Uterus (tissue), 4 donors: ENCODE measurements around the gene NLE1. TPM values are rescaled to one million over a fixed set of nuclear protein-coding genes. Genes with fewer than 3 reads are reported as not detected.

Experiments
- DNase-seq, 2 donors: peaks; one replicate each; pipeline ENCODE4 v3.0.0-alpha.2; 2019 to 2020
- H3K27ac ChIP-seq, 2 donors: fragments of 200-600 bp; sonication (generic); 1 replicate in 1 of 2; 2 replicates in 1 of 2; pipeline ENCODE4 v1.5.1; 2016 to 2018
- H3K27me3 ChIP-seq, 2 donors: fragments of 200-600 bp; sonication (generic); one replicate each; pipeline ENCODE4 v1.5.1; 2018 to 2019; ENCODE audit warnings: control low read depth in 1 of 2
- H3K36me3 ChIP-seq, 2 donors: fragments of 200-600 bp; sonication (generic); one replicate each; pipeline ENCODE4 v1.5.1; 2019; ENCODE audit warnings: control low read depth in 1 of 2
- H3K4me1 ChIP-seq, 2 donors: fragments of 200-600 bp; sonication (generic); one replicate each; pipeline ENCODE4 v1.5.1; 2018 to 2019; ENCODE audit warnings: control low read depth in 1 of 2
- H3K4me3 ChIP-seq, 2 donors: fragments of 200-600 bp; sonication (generic); 1 replicate in 1 of 2; 2 replicates in 1 of 2; pipeline ENCODE4 v1.5.1; 2018 to 2019; ENCODE audit warnings: mild to moderate bottlenecking in 1 of 2
- H3K9me3 ChIP-seq, 2 donors: fragments of 200-600 bp; sonication (generic); one replicate each; pipeline ENCODE4 v1.5.1; 2019; ENCODE audit warnings: control low read depth in 1 of 2
- POLR2A ChIP-seq, 2 donors: fragments of 450-650 bp; IDR thresholded peaks; one replicate each; pipeline ENCODE4 v1.6.1; 2016; ENCODE audit warnings: antibody characterized with exemption in 2 of 2, mild to moderate bottlenecking in 1 of 2, moderate library complexity in 1 of 2
- intact Hi-C: fragments of 100-400 bp; cut with DNase I; formaldehyde crosslinking; loops from one replicate; pipeline ENCODE4 v1.15.1; 2023; ENCODE audit warnings: low total_unique reads
- total RNA-seq, 4 donors: library from RNA; depleted of rRNA in 3 of 4; stranded (reverse); fragments of >200 nt in 3 of 4; gene quantifications; one replicate each; pipeline versions ENCODE4 v1.1.0 to v1.2.4, GENCODE V29; 2014 to 2023
- TF ChIP-seq, protein P1 (sequence below), 4 experiments: fragments of 200-600 bp in 2 of 4; fragments of 450-650 bp in 2 of 4; sonication (generic) in 2 of 4; IDR thresholded peaks; one replicate each; pipeline ENCODE4 v1.5.1; 2016 to 2019; ENCODE audit warnings: antibody characterized with exemption in 4 of 4, mild to moderate bottlenecking in 2 of 4, moderate library complexity in 1 of 4
- donor health status: DM: yes; HTN: yes; CAD: no.

The NLE1 gene
- total RNA-seq, 4 donors from 2014 or later = 3.6 to 30.0 (median 19.7) TPM

DNA sequence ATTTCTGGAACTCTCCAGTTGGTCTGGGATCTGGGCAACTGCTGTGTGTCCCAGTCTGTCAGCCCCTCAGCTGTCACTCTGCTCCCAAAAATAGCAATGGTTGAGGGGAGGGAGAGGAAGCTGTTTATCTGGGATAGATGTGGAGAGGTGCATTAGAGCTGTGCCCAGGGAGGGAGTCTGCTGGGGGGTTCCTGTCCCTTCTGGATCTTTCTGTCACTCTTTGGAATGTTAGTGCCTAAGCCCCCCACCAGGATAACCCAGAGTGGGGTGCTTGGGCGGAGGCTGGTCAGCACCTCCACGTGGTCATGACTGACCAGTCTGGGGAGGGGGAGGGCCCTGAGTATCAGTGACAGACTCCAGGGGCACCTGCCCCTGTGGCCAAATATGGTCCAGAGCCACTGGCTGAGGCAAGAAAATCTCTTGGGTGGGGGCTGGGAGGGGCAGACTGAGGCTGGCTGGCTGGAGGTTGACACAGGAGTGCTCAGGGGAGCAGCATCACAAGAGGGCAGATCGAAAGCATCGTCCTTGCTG lies 5.3 kb upstream of the NLE1 start, which contains the start of gene UNC45B:
UNC45B (plus strand) TSS at position 443 of the 531 bp plus-strand sequence. CDS start 447 bp downstream, outside the sequence.
- Histone ChIP-seq H3K4me1 (no peaks in the 10 kb centered on the region), H3K27ac (no peak within 1 kb of the TSS), H3K27me3 (no peaks in the 10 kb centered on the region), H3K9me3 (no peaks in the 10 kb centered on the region), H3K4me3 (no peak within 1 kb of the TSS), H3K36me3 (no peaks in the 10 kb centered on the region)
- DNase-seq = no peak
- intact Hi-C loops = no loop called here
- TF ChIP-seq, protein P1, sequence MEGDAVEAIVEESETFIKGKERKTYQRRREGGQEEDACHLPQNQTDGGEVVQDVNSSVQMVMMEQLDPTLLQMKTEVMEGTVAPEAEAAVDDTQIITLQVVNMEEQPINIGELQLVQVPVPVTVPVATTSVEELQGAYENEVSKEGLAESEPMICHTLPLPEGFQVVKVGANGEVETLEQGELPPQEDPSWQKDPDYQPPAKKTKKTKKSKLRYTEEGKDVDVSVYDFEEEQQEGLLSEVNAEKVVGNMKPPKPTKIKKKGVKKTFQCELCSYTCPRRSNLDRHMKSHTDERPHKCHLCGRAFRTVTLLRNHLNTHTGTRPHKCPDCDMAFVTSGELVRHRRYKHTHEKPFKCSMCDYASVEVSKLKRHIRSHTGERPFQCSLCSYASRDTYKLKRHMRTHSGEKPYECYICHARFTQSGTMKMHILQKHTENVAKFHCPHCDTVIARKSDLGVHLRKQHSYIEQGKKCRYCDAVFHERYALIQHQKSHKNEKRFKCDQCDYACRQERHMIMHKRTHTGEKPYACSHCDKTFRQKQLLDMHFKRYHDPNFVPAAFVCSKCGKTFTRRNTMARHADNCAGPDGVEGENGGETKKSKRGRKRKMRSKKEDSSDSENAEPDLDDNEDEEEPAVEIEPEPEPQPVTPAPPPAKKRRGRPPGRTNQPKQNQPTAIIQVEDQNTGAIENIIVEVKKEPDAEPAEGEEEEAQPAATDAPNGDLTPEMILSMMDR (IDR thresholded peaks at IDR 0.05) = no peak
- no peak for TF ChIP-seq POLR2A (IDR thresholded peaks at IDR 0.05)

DNA sequence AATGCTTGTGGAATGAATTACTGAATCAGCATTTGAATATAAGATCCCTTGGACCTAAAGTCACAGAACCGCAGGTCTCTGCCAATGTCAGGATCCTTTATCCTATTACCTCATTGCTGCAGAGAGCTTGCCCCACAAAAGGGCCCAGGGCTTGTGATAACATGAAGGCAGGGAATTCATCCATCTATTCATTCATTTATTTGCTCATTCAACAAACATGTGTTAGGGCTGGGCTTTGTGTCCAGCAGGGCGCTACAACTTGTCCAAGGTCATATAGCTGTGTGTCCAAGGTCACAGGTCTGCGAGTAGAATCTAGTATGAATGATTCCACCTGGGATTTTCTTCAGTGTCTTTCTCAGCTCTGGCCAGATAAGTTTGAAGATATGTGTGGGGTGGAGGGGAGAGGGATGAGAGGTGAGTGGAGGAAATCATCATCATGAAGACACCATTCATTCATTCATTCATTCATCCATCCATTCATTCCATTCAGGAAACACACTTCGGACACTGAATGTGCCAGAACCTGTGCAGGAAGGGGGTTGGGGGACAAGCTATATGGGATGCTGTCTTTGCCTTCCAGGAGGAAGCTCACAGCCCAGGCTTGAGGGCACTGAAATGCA lies 4.2 kb upstream of the NLE1 start:
- no peaks in the 10 kb centered on the region for H3K36me3 ChIP-seq
- H3K27me3 ChIP-seq = no peaks in the 10 kb centered on the region
- H3K4me3 ChIP-seq = no peak overlapping the region
- intact Hi-C loops = no loop called here
- no peaks in the 10 kb centered on the region for H3K4me1 ChIP-seq
- no peak for TF ChIP-seq POLR2A (IDR thresholded peaks at IDR 0.05)
- TF ChIP-seq, protein P1 (IDR thresholded peaks at IDR 0.05) = no peak
- no peak for DNase-seq
- no peaks in the 10 kb centered on the region for H3K9me3 ChIP-seq
- H3K27ac ChIP-seq = no peak overlapping the region

DNA sequence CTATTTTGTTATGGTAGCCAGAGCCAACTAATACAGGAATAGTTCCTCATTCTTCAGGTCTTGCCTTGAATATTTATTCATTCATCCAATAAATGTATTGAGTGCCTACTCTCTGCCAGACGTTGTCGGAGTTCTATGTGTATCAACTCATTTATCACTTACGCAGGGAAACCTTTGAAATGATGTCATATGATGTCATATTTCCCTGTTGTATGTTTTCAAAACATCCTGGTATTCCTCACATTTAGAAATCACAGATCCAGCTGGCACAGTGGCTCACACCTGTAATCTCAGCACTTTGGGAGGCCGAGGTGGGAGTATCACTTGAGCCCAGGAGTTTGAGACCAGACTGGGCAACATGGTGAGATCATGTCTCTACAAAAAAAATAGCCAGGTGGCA lies 2.7 kb upstream of the NLE1 start:
- H3K36me3 ChIP-seq = no peaks in the 10 kb centered on the region
- no peak overlapping the region for H3K27ac ChIP-seq
- TF ChIP-seq POLR2A (IDR thresholded peaks at IDR 0.05) = no peak
- TF ChIP-seq, protein P1 (IDR thresholded peaks at IDR 0.05) = no peak
- H3K9me3 ChIP-seq = no peaks in the 10 kb centered on the region
- intact Hi-C loops = no loop called here
- no peak overlapping the region for H3K4me3 ChIP-seq
- no peak for DNase-seq
- H3K27me3 ChIP-seq = no peaks in the 10 kb centered on the region
- no peaks in the 10 kb centered on the region for H3K4me1 ChIP-seq

DNA sequence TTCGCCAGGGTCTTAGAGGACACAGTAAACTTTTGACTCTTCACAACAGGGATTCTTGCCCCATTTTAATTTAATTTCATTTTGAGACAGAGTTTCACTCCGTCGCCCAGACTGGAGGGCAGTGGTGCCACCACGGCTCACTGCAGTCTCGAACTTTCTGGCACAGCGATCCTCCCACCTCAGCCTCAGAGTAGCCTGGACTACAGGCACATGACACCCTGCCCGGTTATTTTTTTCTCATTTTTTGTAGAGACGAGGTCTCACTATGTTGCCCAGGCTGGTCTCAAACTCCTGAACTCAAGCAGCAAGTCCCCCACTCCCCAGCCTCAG lies 329 bp upstream of the NLE1 start:
- intact Hi-C loops = no loop called here
- no peaks in the 10 kb centered on the region for H3K27me3 ChIP-seq
- H3K4me3 ChIP-seq = peak overlapping the region; percentile 76 to 92
- TF ChIP-seq, protein P1 (IDR thresholded peaks at IDR 0.05) = no peak
- TF ChIP-seq POLR2A (IDR thresholded peaks at IDR 0.05) = no peak
- H3K9me3 ChIP-seq = no peaks in the 10 kb centered on the region
- H3K4me1 ChIP-seq = no peaks in the 10 kb centered on the region
- H3K27ac ChIP-seq = no peak overlapping the region
- DNase-seq = no peak
- no peaks in the 10 kb centered on the region for H3K36me3 ChIP-seq

DNA sequence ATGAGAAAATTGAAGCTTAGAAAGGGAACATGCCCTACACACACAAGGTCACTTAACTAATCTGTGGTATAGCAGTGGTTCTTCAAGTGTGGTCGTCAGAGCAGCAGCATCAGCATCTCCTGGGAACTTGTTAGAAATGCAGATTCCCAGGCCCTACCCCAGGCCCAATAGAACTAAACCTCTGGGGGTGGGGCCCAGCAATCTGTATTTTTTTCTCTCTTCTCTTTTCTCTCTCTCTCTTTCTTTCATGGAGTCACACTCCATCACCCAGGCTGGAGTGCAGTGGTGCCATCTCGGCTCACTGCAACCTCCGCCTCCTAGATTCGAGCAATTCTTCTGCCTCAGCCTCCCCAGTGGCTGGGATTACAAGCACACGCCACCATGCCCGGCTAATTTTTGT lies 3.9 kb downstream of the NLE1 start:
- TF ChIP-seq POLR2A (IDR thresholded peaks at IDR 0.05) = no peak
- TF ChIP-seq, protein P1 (IDR thresholded peaks at IDR 0.05) = no peak
- H3K36me3 ChIP-seq = no peaks in the 10 kb centered on the region

More for the DNA sequence above, 3.9 kb downstream of the NLE1 start:
- Histone ChIP-seq H3K4me3 (no peak overlapping the region), H3K27me3 (no peaks in the 10 kb centered on the region), H3K9me3 (no peaks in the 10 kb centered on the region), H3K27ac (no peak overlapping the region), H3K4me1 (no peaks in the 10 kb centered on the region)
- DNase-seq = no peak
- intact Hi-C loops = no loop called here
